K562 (cell line): Measurements from ENCODE around the gene ZNF362. TPM values are rescaled to one million over a fixed set of nuclear protein-coding genes. Genes with fewer than 3 reads are reported as not detected.
A peak's percentile ranks its signal among the peaks of the same experiment; 100 is the strongest.

Source experiments
- ATAC-seq: fragments of 200-7000 bp; cut with Tn5 transposase; 3 replicates; pipeline ENCODE4 v1.9.1; 2020; ENCODE audit warnings: moderate library complexity
- BruUV-seq: library from RNA; stranded (reverse); fragments of 400-500 nt; replicated peaks from 2 replicates; lab custom pipeline; 2021; lab: Mats Ljungman, UMichigan
- CTCF ChIA-PET: fragments of 300-600 bp; formaldehyde crosslinking; extraction: SDS; loops from one replicate; lab custom pipeline; 2021; ENCODE audit warnings: low intra/inter-chr PET ratio; lab: Yijun Ruan, JAX
- POLR2A ChIA-PET: fragments of 300-600, 350-650 bp; sonication (Branson Sonifier 250); formaldehyde crosslinking; extraction: SDS; loops from one replicate; lab custom pipeline; 2021; ENCODE audit warnings: antibody characterized with exemption, inconsistent platforms; lab: Yijun Ruan, JAX
- DNase-seq, 4 experiments: peaks; one replicate each; pipeline versions ENCODE4 v3.0.0 to v3.0.0-alpha.2; 2011 to 2018; ENCODE audit warnings: low spot score in 3 of 4, mixed read lengths in 3 of 4; ENCODE audit errors: extremely low read depth in 1 of 4
- FAIRE-seq: peaks from 2 replicates; lab custom pipeline; 2011; peaks lifted over from hg19 to GRCh38; lab: Jason Lieb, UNC
- H2AFZ ChIP-seq: 2 replicates; pipeline ENCODE4 v1.6.0; 2011; ENCODE audit warnings: low read depth, low read length, control low read depth, inconsistent platforms
- H3K27ac ChIP-seq: fragments of 200-600 bp; 3 replicates; pipeline ENCODE4 v1.8.0; 2011; ENCODE audit warnings: low read depth, mild to moderate bottlenecking, control low read depth, inconsistent platforms, low read length, moderate library complexity, mixed read lengths; ENCODE audit errors: extremely low read depth
- H3K27me3 ChIP-seq, 2 experiments: fragments of 300-600 bp in 1 of 2; 2 replicates in 1 of 2; 3 replicates in 1 of 2; pipeline versions ENCODE4 v1.6.0 to v1.8.0; 2011; ENCODE audit warnings: inconsistent platforms in 2 of 2, low read length in 2 of 2, mild to moderate bottlenecking in 1 of 2, mixed read lengths in 1 of 2, moderate library complexity in 1 of 2; ENCODE audit not compliant: control insufficient read depth in 2 of 2, insufficient read depth in 2 of 2
- H3K36me3 ChIP-seq: fragments of 300-600 bp; 3 replicates; pipeline ENCODE4 v1.8.0; 2011; ENCODE audit warnings: mild to moderate bottlenecking, low read length, inconsistent platforms; ENCODE audit not compliant: control insufficient read depth, insufficient read depth
- H3K4me1 ChIP-seq, 2 experiments: fragments of 200-600 bp in 1 of 2; replicated peaks in 1 of 2; 2 replicates in 1 of 2; 3 replicates in 1 of 2; pipeline versions ENCODE4 v1.5.1 to v1.8.0; 2011; ENCODE audit warnings: inconsistent platforms in 2 of 2, low read length in 2 of 2, mild to moderate bottlenecking in 1 of 2, mixed read lengths in 1 of 2, moderate library complexity in 1 of 2; ENCODE audit not compliant: control insufficient read depth in 2 of 2, insufficient read depth in 2 of 2
- H3K4me2 ChIP-seq: 2 replicates; pipeline ENCODE4 v1.6.1; 2011; ENCODE audit warnings: low read length, control low read depth, inconsistent platforms, mixed read lengths; ENCODE audit not compliant: insufficient read depth
- H3K4me3 ChIP-seq: fragments of 200-600 bp; sonication (generic), shearing (Covaris generic); 2 replicates; pipeline ENCODE4 v1.5.1; 2016; ENCODE audit warnings: control low read depth, inconsistent platforms
- H3K79me2 ChIP-seq: fragments of 200-600 bp; 3 replicates; pipeline ENCODE4 v1.8.0; 2011; ENCODE audit warnings: low read length, inconsistent platforms; ENCODE audit not compliant: control insufficient read depth, insufficient read depth
- H3K9ac ChIP-seq, 2 experiments: 2 replicates each; pipeline versions ENCODE4 v1.6.0 to v1.6.1; 2011; ENCODE audit warnings: low read depth in 2 of 2, low read length in 2 of 2, control low read depth in 1 of 2, inconsistent platforms in 1 of 2, mild to moderate bottlenecking in 1 of 2, mixed read lengths in 1 of 2; ENCODE audit not compliant: insufficient read depth in 1 of 2
- H3K9me1 ChIP-seq: one replicate; pipeline ENCODE4 v1.6.0; 2011; ENCODE audit warnings: inconsistent platforms, mild to moderate bottlenecking, low read length, moderate library complexity; ENCODE audit not compliant: control insufficient read depth, insufficient read depth
- H3K9me3 ChIP-seq: replicated peaks from 2 replicates; pipeline ENCODE4 v1.5.1; 2011; ENCODE audit warnings: low read depth, low read length, inconsistent platforms; ENCODE audit not compliant: control insufficient read depth, insufficient read depth
- H4K20me1 ChIP-seq: replicated peaks from 2 replicates; pipeline ENCODE4 v1.6.1; 2011; ENCODE audit warnings: low read length, inconsistent platforms, mixed read lengths; ENCODE audit not compliant: control insufficient read depth, insufficient read depth
- ARID2 ChIP-seq: fragments of 450-650 bp; IDR thresholded peaks from 2 replicates; pipeline ENCODE4 v1.6.1; 2017; ENCODE audit warnings: antibody characterized with exemption, mild to moderate bottlenecking
- C11orf30 ChIP-seq: fragments of 450-650 bp; IDR thresholded peaks from 2 replicates; pipeline ENCODE4 v1.6.1; 2016; ENCODE audit warnings: low read depth, mild to moderate bottlenecking
- MAFF ChIP-seq: IDR thresholded peaks from 2 replicates; pipeline ENCODE4 v1.6.1; 2012; ENCODE audit warnings: low read length, improper control_type of control experiment
- ZBTB26 ChIP-seq: fragments of 450-650 bp; formaldehyde crosslinking; IDR thresholded peaks from 2 replicates; pipeline ENCODE4 v1.4.0; 2022; ENCODE audit warnings: missing genetic modification characterization
- ZNF280B ChIP-seq: fragments of 250-450 bp; sonication (Bioruptor Pico); IDR thresholded peaks from 2 replicates; pipeline ENCODE4 v1.5.1; 2021; ENCODE audit warnings: mild to moderate bottlenecking
- ZNF316 ChIP-seq: fragments of 450-650 bp; IDR thresholded peaks from 2 replicates; pipeline ENCODE4 v1.6.1; 2016
- whole genome bisulfite sequencing: fragments of 100-300 bp; shearing (Covaris generic); methylation state at CpG from one replicate; pipeline ENCODE4 v1.1.6; 2016; ENCODE audit warnings: low coverage, mixed read lengths; ENCODE audit not compliant: insufficient coverage; ENCODE audit errors: missing lambda C conversion rate; 5-methylcytosine and 5-hydroxymethylcytosine counted together
- in situ Hi-C: fragments of 300-500 bp; cut with MboI; formaldehyde crosslinking; loops from 4 replicates; pipeline ENCODE4 v1.15.0; 2018; ENCODE audit warnings: inconsistent platforms, mixed read lengths
- intact Hi-C: fragments of 100-400 bp; cut with micrococcal nuclease; formaldehyde crosslinking; loops from 2 replicates; pipeline ENCODE4 v1.14.2; 2022
- polyA plus RNA-seq, 8 experiments: library from polyadenylated mRNA; depleted of rRNA in 4 of 8; stranded (reverse) in 5 of 8; unstranded in 3 of 8; fragments of >200 nt; fragmentation: Nextera tagmentation in 2 of 8; fragmentation: Illumina TruSeq in 1 of 8; extraction: Ambion mirVana in 2 of 8; extraction: Trizol in 1 of 8; gene quantifications; 2 replicates each; pipeline versions ENCODE4 v1.2.1 to v1.2.3, GENCODE V29; 2011 to 2014; ENCODE audit warnings: inconsistent platforms in 1 of 8, missing spikeins in 1 of 8
- total RNA-seq, 7 experiments: library from RNA; depleted of rRNA in 6 of 7; stranded (reverse); fragments of >200 nt in 6 of 7; fragmentation: Illumina TruSeq in 2 of 7; extraction: Trizol in 2 of 7; gene quantifications; 2 replicates each; pipeline versions ENCODE4 v1.2.1 to v1.2.3, GENCODE V29; 2011 to 2021; ENCODE audit warnings: low replicate concordance in 1 of 7

ZNF362 gene
- total and polyA plus RNA-seq, 9 of the 15 experiments (the other 6 are each of a cell fraction or from before 2014, with no cell fraction given) = 0.01 to 1.1 (median 0.35) TPM; not detected in 1

GRCh38 chr1:33236498-33236897 lies 19.8 kb upstream of the ZNF362 start:
- no peak overlapping the region for H3K4me2 ChIP-seq
- in situ Hi-C loops (no loop called here), intact Hi-C loops (no loop called here)
- no peaks in the 10 kb centered on the region for H3K9me3 ChIP-seq
- no peaks in the 10 kb centered on the region for H3K36me3 ChIP-seq
- no peaks in the 10 kb centered on the region for H4K20me1 ChIP-seq
- ATAC-seq (no peak), FAIRE-seq (no peak), DNase-seq (no peak)
- no TSS peak for BruUV-seq
- no peaks in the 10 kb centered on the region for H3K9me1 ChIP-seq
- no peak overlapping the region for H2AFZ ChIP-seq
- no peak overlapping the region for H3K27ac ChIP-seq
- peak; percentile 76 for TF ChIP-seq ZNF316
- TF ChIP-seq ZBTB26 (CRISPR knock-in tag) = no peak
- TF ChIP-seq MAFF = peak; percentile 39; the same call in 1 of the 2 replicates
- TF ChIP-seq ZNF280B (CRISPR knock-in tag) = no peak
- no peak for TF ChIP-seq ARID2
- TF ChIP-seq C11orf30 = peak; percentile 56; the same call in 1 of the 2 replicates
- ChIA-PET POLR2A (no interaction called here), CTCF (no interaction called here)
- WGBS = 9% methylated on average over 2 of the region's 2 CpGs
- no peak overlapping the region for H3K4me3 ChIP-seq
- H3K27me3 ChIP-seq = peaks cover 23 to 30% of the 10 kb centered on the region in 2 experiments
- H3K79me2 ChIP-seq = no peaks in the 10 kb centered on the region
- H3K9ac ChIP-seq = no peak overlapping the region
- H3K4me1 ChIP-seq = no peaks in the 10 kb centered on the region; a peak in 1 of 5 replicates
